Fibroblast of peridontal ligament (primary cell): ENCODE results near the gene LHPP.

Source experiments
- DNase-seq: peaks from one replicate; pipeline ENCODE4 v3.0.0-alpha.2; 2010; ENCODE audit errors: extremely low read depth

LHPP gene

DNA sequence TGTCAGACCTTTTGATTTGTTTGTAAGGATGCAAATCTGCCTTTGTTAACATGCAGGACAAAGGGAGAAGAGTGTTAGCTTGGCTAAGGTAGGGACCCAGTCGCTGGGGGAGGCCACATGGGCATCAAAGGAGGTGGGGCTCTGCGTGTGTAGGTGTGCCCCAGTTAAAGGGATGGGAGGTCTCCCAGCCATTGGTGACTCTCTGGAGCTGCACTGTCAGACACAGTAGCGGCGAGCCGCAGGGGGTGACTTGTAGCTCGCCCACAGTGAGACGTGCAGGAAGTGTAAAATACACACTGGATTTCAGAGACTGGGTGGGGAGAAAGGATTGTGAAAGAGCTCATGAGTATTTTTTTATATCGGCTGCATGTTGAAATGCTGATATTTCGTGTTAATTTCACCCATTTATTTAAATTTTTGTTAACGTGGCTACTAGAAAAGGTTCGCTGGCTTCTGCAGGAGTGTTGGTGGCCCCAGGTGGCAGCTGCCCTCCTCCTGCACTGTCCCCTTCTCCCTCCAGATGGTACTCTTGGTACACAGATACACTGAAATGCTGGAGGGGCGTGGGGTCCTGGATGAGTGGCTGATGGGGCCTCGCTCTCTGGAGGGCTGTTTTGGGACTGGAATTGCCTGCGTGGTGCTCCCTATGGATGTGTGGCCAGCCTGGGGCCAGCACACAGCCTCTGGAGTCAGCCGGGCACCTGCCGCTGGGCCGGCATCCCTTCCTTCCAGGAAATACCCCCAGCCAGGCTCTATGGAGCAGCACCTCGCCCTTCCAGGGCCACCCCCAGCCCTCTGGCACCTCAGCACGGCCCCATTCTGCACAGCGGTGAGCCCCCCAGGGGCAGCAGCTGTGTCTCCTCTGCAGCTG, 59.2 kb downstream of the LHPP start:
- DNase-seq, result no peak

DNA sequence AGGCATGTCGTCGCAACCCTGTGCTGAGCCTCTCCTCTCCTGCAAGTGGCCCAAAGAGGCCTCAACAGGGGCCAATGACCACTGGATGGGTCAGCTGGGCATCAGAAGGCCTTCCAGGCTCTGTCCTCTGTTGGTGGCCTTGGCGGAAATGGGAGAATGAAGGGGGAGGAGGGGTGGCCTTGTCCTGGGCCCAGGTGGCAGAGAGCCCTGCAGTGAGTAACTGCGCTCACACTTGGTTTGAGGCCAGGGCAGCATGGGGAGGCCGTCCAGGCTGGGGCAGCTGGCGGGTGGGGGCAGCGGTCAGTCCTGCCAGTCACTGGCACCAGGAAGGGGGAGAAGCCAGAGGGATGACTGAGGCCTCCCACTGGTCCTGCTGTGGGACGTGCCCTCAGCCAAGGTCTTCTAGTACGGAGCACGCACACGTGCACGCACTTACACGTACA, 59.8 kb downstream of the LHPP start:
- no peak for DNase-seq

DNA sequence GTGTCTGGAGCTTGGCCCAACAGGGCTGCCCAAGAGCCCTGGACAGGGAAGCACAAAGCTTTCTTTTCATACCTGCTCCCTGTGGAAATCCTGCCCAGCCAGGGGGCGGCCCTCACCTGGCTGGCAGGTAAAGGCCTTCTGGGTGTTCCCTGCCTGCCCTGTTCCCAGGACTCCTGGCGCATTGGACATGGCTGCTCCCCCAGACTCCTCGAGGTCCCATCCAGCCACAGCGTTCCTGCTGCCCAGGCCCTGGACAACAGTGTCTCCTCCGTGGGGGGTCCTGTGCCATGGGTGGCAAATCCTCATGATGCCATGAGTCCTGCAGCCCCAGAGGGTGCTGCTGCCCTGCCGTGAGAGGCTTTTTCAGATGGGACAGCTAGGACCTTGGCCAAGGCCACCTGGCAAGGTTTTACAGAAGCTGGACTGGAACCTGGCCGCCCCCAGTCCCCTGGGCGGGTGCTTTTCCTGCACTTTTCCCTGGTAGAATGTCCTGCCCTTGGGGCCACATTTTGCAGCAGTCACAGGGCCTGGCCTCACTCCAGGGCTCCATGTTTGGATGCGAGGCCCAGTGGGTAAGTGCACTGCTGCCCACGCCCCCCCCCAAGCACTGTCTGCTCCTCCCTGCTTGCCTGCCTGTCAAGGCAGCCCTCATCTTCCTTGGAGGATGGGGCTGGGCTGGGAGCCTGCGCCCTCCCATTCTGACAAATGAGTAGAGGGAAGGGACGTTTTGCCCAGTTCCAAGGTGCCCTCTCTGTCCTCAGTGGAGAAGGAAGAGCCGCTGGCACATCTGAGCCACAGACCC, 60.7 kb downstream of the LHPP start:
- DNase-seq, result no peak

DNA sequence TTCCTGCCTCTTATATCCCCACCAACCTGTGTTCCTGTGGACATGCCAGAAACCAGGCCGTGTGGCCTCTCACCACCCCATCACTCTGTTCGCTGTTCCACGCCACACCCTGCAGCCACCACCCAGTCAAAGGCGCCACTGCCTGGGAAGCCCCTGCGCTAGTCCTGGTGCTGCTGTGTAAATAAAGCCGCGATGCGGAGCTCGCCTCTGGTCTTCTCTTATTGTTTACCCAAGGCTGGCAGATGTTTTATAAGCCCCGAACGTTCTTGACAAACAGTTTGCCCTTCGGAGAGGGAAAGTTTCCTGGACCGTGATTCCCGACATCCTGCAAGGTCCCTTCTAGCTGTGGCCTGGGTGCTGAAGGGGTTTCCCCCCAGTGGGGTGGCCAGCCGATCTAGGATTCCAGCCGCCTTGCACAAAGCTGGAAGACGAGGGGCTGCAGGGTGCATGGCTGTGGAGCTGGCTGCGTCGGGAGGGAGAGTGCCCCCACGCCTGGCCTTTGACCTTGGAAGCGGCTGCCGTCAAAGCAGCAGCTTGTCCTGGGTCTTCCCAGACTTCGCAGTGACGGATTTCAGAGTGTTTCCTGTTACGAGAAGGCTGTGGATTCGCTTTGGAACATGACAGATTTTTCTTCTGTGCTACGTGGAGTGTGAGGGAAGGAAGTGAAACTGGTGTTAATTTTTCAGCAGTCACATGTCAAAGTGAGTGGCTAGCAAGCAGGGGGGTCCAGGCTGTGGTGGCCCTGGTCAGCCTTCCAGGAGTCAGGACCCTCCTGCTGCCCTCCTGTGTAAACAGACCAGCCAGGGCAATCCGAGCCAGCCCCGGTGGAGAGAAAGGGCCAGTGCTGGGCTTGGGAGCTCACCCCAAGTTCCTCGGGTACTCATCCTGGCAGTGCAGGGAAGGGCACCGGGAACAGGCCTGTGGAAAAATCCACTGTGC, 61.6 kb downstream of the LHPP start:
- no peak for DNase-seq

DNA sequence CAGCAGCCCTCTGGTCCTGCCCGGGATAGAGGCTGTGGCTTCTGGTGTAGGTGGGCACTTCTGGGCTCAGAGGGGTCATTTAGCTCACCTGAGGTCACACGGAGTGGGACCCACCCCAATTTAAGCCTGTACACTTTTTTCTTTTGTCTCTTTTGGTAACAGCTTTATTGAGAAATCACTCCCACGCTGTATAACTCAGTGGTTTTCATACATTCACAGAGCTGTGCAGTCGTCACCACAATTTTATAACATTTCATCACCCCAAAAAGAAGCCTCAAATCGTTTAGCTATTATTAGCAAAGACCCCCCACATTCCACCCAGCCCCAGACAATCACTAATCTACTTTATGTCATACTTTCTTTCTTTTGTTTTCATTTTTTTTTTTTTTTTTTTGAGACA, 62.3 kb downstream of the LHPP start:
- no peak for DNase-seq

- DNase-seq, result no peak
Measured at GRCh38 chr10:124524991-124525653, 63.5 kb downstream of the LHPP start.

DNA sequence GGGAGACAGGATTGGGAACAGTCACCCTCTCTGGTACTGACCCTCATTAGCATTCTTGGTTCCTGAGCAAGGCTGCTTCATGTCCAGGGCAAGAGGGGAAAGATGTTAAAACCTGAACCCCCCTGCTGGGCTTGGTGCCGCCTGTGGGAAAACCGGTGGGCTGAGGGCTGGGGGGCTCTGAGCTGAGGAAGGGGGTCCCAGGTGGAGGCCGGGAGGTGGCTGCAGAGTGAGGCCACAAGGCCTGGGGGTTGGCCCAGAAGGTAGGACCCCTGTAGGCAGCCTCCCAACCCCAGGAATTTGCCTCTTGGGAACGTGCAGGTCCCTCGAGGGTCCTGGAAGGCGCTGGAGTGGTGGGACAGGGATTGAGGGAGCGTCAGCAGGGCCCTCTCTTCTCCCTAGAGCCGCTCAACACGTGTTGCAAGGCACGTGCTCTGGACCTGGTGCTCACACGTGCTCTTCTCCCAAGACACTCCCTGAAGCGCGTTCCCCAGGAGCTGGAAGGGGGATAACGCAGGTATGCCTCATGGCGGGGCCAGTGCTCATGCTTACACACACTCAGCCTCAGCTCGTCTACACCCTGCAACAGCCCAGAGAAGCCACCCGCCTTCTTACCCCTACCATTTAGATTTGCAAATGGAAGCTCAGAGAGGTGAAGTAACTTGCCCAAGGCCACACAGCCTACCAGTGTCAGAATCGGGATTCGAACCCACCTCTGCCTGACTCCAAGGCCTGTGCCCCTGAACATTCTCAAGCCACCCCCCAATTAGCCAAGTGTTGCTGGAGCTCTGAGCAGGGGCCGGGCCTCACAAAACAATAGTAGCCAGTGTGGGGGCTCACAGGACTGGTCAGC, 64.4 kb downstream of the LHPP start:
- no peak for DNase-seq

DNA sequence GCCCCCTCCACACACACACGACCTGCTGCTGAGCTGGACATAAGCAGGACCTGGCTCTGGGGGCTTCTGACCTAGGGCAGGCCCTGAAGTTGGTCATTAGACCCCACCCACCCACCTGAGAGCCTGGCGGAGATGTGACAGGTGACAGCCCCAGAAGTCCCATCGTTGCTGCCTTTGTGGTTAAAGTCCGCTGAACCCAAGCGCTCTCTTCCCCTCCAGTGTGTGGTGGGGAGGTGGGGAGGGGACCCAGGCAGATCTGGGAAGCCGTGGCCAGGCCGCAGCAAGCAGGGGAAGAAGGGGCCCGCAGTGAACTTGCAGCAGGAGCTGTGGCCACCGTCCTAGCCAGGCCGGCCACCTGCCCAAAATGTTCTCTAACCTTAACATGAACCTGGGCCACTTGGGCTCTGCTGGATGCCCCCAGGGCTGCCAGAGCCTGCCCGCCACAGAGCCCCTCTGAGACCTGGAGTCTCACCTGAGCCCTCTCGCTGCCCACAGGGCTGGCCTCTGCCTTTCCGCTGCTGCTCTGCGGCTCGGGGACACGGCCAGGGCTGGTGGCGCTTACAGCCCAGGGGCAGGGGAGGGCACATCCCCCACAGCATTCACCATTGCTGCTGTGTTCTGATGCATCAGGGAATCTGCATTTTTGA, 65.1 kb downstream of the LHPP start:
- no peak for DNase-seq

DNA sequence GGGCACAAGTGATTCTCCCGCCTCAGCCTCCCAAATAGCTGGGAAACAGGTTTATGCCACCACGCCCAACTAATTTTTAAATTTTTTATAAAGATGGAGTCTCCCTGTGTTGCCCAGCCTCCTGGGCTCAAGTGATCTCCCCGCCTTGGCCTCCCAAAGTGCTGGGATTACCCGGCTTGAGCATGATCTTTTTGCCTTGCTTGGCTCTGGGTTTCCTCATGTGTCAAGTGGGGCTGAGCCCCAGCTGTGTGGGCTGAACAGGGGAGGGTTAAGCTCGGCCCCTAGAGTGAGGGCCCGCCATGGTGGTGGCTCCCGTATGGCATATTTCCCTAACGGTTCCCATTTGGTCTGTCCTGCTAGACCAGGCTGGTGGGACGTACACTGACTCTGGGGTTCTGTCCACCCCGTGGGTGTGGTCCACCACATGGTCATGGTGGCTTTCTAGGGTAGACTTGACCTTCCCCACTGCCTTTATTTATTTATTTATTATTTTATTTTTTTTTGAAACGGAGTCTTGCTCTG, 66.3 kb downstream of the LHPP start:
- DNase-seq, result no peak

DNA sequence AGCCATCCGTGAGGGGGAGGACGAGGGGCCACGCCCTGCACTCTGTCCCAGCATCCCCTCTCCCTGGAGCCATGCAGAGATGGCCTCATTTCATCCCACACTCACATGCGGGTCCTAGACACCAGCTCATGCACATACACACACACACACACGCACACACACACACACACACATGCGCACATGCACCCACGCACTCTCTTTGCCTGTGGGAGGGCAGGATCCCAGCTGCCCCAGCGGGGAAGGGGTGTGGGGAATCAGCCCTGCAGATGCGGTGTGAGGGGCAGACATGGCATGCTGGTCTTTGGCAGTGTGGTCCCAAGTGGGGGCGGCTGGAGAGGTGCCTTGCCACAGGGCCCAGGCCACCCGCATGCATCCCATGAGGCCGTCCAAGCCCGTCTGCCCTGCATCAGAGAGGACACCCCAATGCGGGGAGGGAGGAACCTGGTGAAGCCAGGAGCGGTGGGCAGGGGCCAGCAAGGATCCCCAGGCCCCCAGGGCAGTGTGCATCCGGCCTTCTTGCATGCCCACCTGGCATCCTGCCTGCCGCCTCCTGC, 68.1 kb downstream of the LHPP start:
- no peak for DNase-seq

DNA sequence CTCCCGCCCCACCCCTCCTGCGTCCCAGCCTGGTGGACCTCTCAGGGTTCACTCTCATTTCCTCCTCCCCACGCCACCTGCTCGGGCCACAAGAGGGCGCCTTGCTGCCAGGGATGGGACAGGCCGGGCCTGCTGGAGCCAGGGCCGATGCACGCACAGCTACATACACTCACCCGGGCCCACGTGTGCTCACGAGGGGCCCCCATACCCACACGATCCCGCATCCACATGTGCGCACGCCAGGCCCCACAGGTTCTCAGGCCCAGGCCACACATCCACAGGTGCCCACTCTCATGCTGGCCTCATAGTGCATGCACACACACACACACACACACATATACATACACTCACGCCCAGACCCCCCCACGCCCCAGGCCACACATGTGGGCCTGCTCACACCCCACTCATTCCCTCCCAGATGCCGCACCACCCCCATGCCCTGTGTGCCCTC, 68.6 kb downstream of the LHPP start:
- DNase-seq, result peak; percentile 69

DNA sequence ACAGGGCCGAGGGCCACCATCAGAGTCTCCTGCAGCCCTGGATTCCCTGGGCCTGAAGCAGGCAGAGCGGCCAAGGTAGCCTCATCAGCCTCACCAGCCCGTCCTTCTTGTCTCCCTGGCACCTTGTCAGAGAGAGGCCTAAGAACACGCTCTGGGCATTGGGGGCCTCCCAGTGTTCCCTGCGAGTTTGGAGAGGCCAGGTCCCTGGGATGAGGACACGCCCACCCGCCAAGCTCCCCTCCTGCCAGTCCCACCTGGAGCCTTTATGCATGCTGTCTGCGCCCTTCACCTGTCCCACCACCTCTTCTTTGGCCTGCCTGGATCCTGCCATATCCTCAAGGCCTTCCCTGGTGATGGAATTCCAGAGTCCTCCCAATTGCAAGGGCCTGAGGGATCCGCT, 69.2 kb downstream of the LHPP start:
- no peak for DNase-seq

GRCh38 chr10:124532106-124532641, 70.6 kb downstream of the LHPP start:
- no peak for DNase-seq

GRCh38 chr10:124532788-124533187, 71.2 kb downstream of the LHPP start:
- DNase-seq, result no peak

DNA sequence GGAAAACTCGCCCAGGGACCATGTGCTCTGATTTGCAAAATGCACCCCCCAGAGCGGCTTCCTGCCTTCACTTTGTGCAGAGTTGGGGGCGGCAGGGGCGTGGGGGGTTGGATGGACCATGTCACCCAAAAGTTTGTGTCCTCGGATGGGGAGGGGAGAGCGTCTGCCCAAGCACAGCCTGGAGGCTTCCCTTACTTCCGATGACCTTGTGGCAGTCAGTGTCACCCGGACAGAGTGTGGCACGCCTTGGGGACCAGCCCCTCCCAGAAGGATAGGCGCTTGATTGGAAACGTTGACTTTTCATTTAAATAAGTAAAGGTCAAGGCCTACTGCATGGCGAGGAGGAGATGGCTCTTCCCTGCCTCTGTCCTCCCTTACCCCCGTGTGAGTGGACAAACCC, 71.6 kb downstream of the LHPP start:
- DNase-seq, result no peak

DNA sequence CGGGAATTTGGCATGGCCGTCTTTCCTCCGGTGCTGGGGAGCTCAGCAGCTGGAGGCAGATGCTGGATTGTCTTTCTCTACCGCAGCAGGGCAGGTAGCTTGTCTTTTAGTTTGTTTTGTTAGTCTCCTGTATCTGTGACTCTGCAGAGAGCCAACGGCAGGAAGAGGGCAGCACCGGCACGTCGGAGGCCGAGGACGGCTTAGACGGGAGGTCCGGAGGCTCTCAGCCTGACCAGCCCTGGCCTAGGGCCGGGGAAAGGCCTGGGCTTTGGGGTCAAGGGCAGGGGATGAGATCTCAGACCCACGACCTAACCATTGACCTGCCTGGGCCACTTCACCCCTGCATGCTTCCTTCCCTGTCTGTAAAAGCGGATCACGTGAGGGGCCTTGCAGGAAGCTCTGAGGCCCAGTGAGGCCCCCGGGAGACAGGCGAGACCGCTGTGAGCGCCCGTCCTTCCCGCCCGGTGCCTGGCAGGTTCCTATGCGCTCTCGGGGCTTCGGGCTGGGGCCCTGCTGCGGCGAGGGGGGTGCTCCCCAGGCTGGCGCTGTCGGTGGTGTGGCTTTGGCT, 72.7 kb downstream of the LHPP start:
- DNase-seq, result no peak

GRCh38 chr10:124534826-124535601, 73.4 kb downstream of the LHPP start:
- no peak for DNase-seq
